DMS153 treated with DMSO at 0.1 percent for 48 hours (cell line): Measurements from ENCODE around the gene PRKCE.
"Not testable (repeated sequence)": the region's sequence is repeated elsewhere in the genome, so short reads cannot be mapped to it uniquely, and the experiment has no call there.

Source experiments
- DNase-seq: peaks from one replicate; lab custom pipeline; 2025; ENCODE audit not compliant: unreplicated experiment; lab: John Stamatoyannopoulos, UW

The PRKCE gene

DNA sequence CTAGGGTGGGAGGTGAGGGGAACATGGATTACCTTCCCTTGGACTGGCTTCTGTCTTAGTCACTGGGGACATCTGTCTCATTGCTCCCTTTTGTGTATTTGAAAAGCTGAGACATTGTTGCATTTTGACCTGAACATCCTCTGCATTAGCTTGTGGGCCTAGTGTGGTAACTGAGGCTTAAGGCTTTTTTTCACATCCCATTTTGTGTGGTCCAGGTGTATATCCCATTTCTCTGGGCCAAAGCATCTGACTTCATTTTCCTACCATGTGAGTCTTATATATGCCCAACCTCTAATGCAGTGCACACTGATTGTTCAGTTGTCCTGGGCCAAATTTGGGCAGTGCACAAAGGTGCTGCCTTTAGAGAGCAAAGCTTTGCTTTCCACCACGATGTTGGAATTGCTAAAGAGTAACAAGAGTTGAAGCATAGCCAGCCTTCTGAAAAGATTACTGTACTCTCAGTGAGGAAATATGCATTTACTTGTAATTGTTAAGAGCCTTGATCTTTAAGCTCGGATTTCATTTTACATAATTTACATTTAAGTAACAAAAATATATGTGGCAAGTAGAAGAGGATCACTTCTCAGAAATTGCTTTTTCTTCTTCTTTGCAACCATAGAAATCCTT lies 13.3 kb downstream of the PRKCE start:
- DNase-seq, result no peak

DNA sequence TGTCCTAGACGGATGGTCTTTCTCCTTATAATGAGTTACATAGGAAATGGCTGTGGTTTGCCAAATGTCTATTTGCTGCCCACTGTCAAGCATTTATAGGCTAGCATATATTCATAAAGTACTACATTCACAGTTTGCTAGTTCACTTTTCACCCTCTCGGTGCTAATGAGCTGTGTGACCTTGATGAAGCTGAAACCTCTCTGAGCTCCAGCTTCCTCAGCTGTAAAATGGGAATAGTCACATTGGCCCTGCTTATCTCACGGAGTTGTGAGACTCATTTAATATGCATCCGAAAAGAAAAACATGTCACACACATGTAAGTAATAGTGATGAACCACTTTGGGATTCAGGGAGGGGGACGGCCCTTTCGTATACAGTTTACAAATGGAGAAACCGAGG lies 17.0 kb downstream of the PRKCE start:
- no peak for DNase-seq

- no peak for DNase-seq
Observed at GRCh38 chr2:45669032-45669486, 17.6 kb downstream of the PRKCE start.

DNA sequence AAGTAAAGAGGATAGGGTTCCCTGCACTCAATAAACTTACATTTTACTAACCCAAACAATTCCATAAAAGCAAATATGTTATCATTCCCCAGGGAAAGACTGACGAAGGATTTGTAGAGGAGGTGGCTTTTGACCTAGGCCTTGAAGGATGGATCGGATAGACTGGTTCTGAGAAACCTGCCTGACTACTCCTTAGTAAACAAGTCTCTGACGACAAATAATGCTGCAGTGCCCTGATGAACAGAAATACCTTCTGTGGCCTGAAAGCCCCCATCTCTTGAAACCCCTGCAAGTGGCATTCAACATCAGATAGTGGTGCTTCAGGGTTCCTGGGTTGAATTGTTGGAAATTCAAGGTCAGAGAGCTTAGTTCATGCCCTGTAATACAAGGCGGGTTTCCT lies 19.2 kb downstream of the PRKCE start:
- no peak for DNase-seq

DNA sequence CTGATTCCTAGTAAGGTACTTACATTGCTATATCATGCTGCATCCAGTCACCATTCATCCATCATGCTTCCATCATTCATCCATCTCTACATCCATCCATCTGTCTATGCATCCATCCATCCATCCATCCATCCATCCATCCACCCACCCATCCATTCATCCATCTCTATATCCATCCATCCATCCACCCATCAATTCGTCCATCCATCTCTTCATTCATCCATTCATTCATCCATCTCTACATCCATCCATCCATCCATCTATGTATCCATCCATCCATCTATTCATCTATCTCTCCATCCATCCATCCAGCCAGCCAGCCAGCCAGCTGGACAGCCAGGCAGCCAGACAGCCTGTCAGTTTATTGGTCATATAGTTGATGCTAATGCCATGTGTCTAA lies 20.7 kb downstream of the PRKCE start:
- no peak for DNase-seq

- no peak for DNase-seq
Observed at GRCh38 chr2:45674035-45674816, 22.8 kb downstream of the PRKCE start.

DNA sequence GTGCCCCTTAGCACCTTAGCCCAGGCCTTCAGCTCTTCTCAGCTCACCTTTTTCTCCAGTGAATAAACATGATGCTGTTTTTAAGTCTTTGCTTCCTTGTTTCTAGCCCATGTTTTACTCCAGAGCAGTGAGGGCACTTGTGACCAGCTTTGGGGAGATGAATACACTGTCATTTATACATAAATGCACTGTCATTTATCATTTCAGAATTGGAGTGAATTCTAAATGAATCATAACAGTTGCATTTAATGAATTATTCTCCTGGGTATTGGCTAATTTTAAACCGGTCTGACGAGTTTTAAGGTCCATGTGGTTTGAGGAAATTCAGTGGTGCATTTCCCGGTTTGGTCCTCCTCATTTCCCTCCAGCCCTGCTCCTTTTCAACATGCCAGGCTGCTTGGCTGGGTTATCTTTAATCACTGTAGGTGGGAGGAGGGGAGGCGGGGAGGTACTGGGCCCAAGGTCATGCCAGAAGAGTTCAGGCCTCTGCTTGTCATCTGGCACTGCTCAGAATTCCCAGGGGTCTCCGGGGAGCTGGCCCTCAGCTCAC lies 23.9 kb downstream of the PRKCE start:
- DNase-seq, result peak; percentile 81

- no peak for DNase-seq
Observed at GRCh38 chr2:45676088-45676487, 24.6 kb downstream of the PRKCE start.

- DNase-seq, result no peak
Observed at GRCh38 chr2:45678791-45679348, 27.4 kb downstream of the PRKCE start.

GRCh38 chr2:45680351-45680967 lies 29.0 kb downstream of the PRKCE start:
- DNase-seq, result no peak

DNA sequence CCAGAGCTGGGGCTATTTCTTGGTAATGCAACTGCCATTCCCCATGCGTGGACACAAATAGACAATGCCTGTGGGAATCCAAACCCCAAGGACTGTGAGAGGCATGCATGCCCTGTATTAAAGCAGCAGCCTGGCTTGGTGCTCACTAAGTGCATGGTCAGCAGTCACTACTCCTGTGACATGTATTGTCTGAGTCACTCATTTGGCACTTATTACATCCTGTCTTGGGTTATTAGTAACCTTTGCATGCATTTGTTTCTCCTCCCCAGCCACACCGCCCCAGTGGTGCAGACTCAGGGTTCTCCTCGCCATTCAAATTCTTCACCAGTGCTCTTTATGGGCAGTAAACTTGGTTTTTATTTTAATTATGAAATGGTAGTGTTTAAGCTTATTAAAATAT lies 30.2 kb downstream of the PRKCE start:
- no peak for DNase-seq

DNA sequence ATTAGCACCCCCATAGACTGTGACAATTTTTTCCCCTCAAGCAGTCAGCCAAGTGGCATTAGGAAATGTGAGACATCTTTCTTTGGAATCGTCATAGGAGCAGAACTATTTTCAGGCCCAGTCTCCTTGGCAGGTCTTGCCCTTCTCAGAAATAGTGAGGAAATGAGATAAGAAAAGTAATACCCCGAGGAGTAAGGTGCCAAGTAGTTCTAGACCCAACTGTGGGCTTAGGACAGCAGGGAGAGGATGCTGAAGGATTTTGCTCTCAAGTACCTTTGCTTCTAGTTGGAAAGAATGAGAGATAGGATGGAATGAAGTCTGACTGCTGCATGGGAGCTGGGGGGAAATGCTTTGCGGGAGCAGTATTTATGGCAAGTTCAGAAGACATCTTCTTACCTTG lies 31.8 kb downstream of the PRKCE start:
- DNase-seq, result no peak

GRCh38 chr2:45684756-45685155 lies 33.3 kb downstream of the PRKCE start:
- DNase-seq, result no peak

DNA sequence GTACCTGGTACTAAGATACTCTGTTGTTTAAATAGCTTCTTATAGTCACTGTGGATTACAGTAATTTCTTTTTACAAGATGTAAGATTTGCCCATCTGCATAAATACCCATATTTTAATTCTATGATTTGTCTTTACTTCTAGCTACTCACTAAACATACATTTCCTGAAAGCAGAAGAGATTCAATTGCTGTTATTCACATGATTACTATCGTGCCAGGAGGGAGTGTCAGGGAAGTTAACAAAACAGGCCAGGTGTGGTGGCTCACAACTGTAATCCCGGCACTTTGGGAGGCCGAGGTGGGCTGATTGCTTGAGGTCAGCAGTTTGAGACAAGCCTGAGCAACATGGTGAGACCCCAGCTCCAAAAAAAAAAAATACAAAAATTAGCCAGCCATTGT lies 33.8 kb downstream of the PRKCE start:
- no peak for DNase-seq

GRCh38 chr2:45687964-45688363 lies 36.5 kb downstream of the PRKCE start:
- no peak for DNase-seq

DNA sequence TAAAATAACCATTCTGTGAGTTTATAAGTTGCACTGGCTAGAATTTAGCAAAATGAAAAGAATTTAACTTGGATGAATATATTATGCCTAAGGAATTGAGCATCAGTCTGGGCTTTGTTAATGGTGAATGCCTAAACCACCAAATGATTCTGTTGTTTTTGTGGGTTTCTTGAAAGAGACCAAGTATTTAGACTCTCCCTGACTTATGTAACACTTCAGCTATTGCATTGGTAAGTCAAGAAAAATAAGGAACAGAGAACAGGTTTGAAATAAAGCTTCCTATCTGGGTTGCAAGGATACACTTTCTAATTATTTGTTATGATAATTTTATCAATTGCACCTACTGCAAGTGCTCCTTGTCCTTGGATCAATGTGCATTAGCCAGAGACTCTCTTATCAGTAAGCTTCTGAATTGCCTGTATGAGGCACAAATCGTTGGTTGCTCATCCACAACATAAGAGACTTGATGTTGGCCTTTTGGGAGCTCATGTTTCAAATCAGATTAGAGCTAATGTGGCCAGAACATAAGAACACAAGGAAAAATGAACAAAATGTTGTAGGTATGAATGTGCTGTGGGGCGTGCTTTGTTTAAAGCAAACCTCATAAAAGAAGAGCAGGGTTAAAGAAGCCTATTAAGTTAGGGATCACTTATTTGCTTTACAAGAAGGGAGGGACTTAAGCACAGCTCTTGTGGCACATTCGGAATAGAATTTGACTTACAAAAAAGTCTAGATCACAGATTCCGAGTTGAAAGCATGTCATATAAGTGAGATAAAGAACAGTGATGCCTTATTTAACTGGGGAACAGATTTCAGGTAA lies 37.2 kb downstream of the PRKCE start:
- DNase-seq, result no peak

- DNase-seq, result no peak
Observed at GRCh38 chr2:45690231-45690630, 38.8 kb downstream of the PRKCE start.

GRCh38 chr2:45691171-45691999 lies 39.9 kb downstream of the PRKCE start:
- no peak for DNase-seq

- DNase-seq, result no peak
Observed at GRCh38 chr2:45692566-45692965, 41.1 kb downstream of the PRKCE start.

- DNase-seq, result not testable (repeated sequence)
Observed at GRCh38 chr2:45695480-45696007, 44.1 kb downstream of the PRKCE start.
